NCI-H1417 treated with DMSO at 0.1 percent for 48 hours (cell line): ENCODE results near the gene NDUFB7.
"Not testable (repeated sequence)": the region's sequence is repeated elsewhere in the genome, so short reads cannot be mapped to it uniquely, and the experiment has no call there.

ENCODE experiments used
- DNase-seq: peaks from one replicate; lab custom pipeline; 2025; lab: John Stamatoyannopoulos, UW

NDUFB7 gene

DNA sequence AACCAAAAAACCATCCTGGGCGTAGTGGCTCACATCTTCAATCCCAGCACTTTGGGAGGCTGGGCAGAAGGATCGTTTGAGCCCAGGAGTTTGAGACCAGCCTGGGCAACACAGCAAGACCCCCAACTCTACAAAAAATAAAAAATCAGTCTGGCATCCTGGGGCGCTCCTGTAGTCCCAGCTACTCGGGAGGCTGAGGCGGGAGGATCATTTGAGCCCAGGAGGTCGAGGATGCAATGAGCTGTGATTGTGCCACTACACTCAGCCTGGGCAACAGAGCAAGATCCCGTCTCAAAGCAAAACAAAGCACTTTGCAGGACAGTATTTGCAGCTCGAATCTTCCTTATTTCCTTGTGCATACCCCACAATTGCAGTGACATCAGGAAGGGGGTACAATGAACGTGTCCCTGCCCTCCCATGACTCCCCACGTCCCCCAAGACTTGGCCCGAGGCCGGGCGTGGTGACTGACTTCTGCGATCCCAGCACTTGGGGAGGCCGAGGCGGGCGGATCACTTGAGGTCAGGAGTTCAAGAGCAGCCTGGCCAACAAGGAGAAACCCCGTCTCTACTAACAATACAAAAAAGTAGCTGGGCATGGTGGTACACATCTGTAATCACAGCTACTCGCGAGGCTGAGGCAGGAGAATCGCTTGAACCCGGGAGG is 870 bp downstream of the NDUFB7 start:
- no peak for DNase-seq

- DNase-seq = no peak
These were observed 4.8 kb downstream of the NDUFB7 start for GRCh38 chr19:14567079-14567478.

GRCh38 chr19:14566712-14567077 is 5.2 kb downstream of the NDUFB7 start:
- no peak for DNase-seq

GRCh38 chr19:14565765-14566711 is 5.8 kb downstream of the NDUFB7 start:
- no peak for DNase-seq

DNA sequence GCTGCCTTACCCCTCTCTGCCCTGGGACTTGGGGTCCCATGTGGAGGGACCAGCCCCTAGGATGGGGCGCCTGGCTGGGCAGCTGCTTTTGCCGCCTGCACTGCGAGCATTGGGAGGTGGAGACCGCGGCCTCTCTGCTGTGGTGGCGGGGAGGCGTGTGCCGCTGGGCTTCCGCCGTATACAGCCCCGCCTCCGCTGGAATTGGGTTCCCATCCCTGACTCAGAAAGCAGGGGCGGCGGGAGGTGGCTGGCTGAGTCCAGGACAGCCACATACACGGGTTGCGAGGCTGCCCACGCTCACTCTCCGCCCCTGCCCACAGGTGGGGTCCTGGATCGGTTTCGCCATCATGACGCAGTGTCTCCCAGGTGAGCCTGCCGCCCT is 6.6 kb downstream of the NDUFB7 start:
- no peak for DNase-seq

DNA sequence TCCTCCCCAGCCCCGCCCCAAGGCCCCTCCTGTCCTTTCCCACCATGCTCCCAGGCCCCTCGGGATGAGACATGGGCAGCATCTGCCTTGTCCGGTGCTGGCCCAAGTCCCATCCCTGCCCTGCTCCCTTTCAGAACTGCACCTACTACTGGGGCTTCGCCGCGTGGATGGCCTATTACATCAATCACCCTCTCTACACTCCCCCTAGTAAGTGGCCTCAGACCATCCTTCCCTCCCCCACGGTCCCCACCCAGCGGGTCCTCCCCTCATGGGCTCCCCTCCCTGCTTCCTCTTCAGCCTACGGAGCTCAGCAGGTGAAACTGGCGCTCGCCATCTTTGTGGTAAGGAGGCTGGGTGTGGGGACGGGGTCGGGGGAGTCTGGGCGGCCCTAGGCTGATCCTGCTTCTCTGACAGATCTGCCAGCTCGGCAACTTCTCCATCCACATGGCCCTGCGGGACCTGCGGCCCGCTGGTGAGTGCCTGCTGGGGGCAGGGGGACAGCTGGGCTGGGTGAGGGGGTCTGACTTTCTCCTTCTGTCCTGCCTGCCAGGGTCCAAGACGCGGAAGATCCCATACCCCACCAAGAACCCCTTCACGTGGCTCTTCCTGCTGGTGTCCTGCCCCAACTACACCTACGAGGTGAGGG is 7.1 kb downstream of the NDUFB7 start:
- not testable (repeated sequence) for DNase-seq

DNA sequence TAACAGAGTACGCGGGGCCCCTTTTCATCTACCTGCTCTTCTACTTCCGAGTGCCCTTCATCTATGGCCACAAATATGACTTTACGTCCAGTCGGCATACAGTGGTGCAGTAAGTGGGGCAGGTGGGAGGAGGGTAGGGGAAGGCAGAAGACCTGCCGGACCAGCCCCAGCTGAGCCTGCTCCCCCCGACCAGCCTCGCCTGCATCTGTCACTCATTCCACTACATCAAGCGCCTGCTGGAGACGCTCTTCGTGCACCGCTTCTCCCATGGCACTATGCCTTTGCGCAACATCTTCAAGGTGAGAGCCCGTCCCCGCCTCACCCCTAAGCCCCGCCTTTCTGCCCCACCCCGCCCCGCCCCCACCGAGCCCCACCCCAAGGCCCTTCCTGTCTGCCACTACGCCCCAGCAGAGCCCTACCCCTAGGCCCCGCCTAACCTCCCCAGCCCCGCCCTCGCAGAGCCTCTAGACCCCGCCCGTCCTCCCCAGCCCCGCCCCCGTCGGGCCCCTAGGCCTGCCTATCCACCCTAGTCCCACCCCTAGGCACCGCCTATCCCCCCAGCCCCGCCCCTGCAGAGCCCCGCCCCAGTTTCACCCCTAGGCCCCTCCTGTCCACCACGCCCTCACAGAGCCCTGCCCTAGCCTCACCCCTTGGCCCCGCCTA is 7.7 kb downstream of the NDUFB7 start:
- DNase-seq = no peak

DNA sequence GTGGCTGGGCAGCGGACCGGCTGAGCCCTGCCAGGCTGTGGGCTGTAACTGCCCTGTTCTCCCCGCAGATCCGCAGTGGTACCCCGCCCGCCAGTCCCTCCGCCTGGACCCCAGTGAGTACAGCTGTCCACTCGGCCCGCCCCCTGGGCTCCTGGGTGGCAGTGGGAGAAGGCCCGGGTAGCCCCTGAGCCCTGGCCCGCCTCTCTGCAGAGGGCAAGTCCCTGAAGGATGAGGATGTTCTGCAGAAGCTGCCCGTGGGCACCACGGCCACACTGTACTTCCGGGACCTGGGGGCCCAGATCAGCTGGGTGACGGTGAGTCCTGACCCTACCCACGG is 8.3 kb downstream of the NDUFB7 start:
- DNase-seq = no peak

DNA sequence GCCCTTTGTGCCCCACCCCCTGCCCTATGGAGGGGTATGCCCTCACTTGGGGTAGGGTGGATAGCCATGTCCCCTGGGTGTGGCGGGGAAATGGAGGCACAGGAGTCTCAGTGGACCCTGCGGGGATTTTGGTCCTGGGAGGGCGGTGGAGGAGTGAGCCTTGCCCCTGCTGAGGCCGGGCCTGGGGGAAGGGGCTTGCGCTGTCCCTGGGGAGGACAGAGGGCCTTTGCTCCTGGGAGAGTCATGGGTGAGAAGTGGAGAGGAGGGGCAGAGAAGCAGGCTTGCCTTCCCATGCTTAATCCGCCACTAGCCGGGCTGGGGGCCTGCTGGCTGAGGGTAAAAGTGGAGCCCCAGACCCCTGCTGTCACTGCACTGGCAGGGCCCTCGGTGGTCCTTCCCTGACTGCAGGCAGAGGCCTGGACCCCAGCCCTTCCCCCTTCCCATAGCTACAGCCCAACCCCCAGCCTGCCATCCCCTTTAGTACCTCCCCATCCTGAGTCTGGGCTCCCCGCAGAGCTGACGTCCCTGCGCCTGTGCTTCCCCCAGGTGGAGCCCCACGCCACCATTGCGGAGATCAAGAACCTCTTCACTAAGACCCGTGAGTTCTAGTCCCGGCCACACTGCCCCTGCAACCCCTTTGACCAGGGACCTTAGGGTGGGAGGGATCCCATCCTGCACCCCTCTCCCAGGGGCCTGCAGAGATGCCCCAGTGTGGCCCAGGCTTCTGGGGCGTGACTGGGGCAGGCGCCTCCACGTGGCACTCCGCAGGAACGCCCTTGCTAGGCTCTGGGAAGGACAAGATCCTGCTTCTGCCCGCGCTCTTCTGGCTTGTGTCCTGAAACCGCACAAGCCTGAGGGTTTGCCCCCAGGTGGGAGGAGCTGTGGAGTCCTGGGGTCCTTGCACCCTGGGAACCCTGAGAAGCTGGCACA is 8.9 kb downstream of the NDUFB7 start:
- DNase-seq = no peak

GRCh38 chr19:14561847-14562351 is 10.0 kb downstream of the NDUFB7 start:
- DNase-seq = no peak

DNA sequence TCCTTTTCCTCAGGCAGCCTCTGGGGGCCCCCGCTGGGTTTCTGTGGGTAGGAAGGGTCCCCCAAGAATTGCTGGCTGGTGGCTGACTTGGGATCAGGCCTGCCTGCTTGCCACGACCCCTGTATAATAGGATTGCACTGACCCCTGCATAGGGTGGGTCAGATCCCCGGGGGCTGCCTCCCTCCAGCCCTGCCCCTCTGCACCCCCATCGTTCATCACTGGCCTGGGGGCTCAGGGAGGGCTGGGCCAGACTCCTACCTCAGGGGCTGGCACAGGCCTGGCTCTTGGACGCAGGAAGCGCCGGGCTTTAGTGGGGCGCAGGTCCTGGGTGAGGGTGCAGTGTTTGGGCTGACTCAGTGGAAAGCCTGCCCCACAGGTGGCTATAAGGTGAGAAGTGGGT is 10.6 kb downstream of the NDUFB7 start:
- no peak for DNase-seq

GRCh38 chr19:14560776-14561108 is 11.1 kb downstream of the NDUFB7 start:
- no peak for DNase-seq

DNA sequence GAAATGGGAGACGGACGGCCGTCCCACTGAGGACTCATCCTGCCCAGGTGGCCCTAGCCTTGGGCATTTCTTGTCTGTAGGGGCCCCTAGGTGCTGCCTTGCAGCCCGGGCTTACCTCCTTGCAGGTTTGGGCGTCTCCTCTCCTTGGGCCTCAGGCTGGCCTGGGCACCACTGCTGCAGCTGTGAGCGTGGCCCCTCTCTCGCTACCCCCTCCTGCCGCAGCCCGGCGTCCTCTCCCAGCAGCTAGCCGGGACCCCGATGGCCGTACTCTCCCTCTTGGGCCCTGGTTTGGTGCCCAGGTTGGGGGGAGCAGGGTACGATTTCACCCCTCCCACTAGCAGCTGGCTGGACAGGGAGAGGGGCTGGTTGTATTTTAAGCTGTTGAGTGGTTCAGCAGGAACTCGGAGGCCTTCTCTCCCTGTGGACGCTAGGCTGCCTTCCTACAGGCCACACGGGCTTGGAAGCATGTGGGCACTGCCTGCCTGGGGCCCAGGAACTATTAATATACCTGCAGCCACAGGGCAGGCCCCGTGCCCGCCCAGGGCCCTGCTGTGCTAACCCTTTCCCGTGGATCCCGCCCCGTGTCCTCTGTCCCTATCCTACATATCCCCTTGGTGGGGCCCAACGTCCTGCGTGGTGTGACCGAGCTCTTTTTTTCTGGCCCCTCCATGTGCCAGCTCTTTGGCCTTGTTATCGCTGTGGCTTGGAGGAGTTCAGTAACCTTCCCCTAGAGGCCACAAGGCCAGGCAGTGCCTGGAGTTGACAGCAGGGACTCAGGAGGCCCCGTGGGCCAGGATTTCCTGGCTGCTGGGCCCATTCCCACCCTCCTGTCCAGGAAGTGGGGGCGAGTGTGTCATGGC is 11.7 kb downstream of the NDUFB7 start:
- DNase-seq = no peak

GRCh38 chr19:14558370-14559066 is 13.3 kb downstream of the NDUFB7 start:
- DNase-seq = no peak

- no peak for DNase-seq
These were observed 15.1 kb downstream of the NDUFB7 start for GRCh38 chr19:14556662-14557188.

DNA sequence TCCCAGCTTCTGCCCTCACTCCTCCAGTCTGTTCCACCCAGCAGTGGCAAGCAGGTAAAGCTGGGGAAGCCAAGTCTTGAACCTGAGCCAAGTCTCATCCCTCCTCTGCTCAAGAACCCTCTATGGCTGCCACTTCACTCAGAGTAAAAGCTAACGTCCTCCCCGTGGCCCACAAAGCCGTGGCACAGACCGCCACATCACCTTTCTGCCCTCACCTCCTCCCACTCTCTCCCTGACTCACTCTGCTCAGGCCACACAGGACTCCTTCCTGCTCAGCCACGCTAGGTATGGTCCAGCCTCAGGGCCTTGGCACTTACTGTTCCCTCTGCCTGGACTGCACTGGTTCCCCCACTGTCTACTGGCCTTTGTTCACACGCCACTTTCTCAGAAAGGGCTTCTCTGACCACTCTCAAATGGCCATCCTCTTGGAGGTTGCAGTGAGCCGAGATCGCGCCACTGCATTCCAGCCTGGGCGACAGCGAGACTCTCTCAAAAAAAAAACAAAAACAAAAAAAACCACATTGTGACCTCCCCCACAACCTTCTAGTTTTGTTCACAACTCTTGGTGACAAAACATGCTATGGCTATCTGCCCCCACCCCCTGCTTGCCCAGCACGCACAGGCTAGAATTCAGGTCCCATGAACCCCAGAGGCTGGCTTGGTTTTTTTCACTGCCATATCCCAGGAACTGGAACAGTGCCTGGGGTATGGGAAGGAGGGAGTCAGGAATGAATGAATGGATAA is 15.8 kb downstream of the NDUFB7 start:
- no peak for DNase-seq

- DNase-seq = no peak
These were observed 17.5 kb downstream of the NDUFB7 start for GRCh38 chr19:14554382-14554812.

GRCh38 chr19:14553939-14554243 is 18.0 kb downstream of the NDUFB7 start:
- DNase-seq = no peak
